ENCODE data around the gene DCT.

Gene DCT

GRCh38 chr13:94444826-94445225 lies 34.7 kb downstream of the DCT start:
- DNase-seq = no peak

GRCh38 chr13:94435604-94436226 lies 43.8 kb downstream of the DCT start:
- no peak for DNase-seq

GRCh38 chr13:94433055-94433961 lies 46.2 kb downstream of the DCT start:
- DNase-seq = no peak

- no peak for DNase-seq
Measured at GRCh38 chr13:94431987-94432386, 47.5 kb downstream of the DCT start.

- DNase-seq = no peak
Measured at GRCh38 chr13:94431574-94431973, 47.9 kb downstream of the DCT start.

GRCh38 chr13:94427313-94427953 lies 52.0 kb downstream of the DCT start:
- DNase-seq = no peak

- DNase-seq = no peak
Measured at GRCh38 chr13:94419925-94420305, 59.6 kb downstream of the DCT start.

- DNase-seq = peak; percentile 7
Measured at GRCh38 chr13:94419304-94419924, 60.1 kb downstream of the DCT start.

GRCh38 chr13:94417294-94417693 lies 62.2 kb downstream of the DCT start:
- no peak for DNase-seq

GRCh38 chr13:94416454-94417080 lies 62.9 kb downstream of the DCT start:
- DNase-seq = no peak

GRCh38 chr13:94415500-94416237 lies 63.8 kb downstream of the DCT start:
- no peak for DNase-seq

- DNase-seq = no peak
Measured at GRCh38 chr13:94414708-94415107, 64.8 kb downstream of the DCT start.

- no peak for DNase-seq
Measured at GRCh38 chr13:94414141-94414540, 65.3 kb downstream of the DCT start.

GRCh38 chr13:94413598-94413944 lies 65.9 kb downstream of the DCT start:
- no peak for DNase-seq

- DNase-seq = no peak
Measured at GRCh38 chr13:94412870-94413597, 66.4 kb downstream of the DCT start.

GRCh38 chr13:94411747-94412146 lies 67.7 kb downstream of the DCT start:
- no peak for DNase-seq

- no peak for DNase-seq
Measured at GRCh38 chr13:94408314-94409036, 71.0 kb downstream of the DCT start.

GRCh38 chr13:94400874-94401273 lies 78.6 kb downstream of the DCT start:
- no peak for DNase-seq

GRCh38 chr13:94399812-94400211 lies 79.7 kb downstream of the DCT start:
- no peak for DNase-seq

- DNase-seq = no peak
Measured at GRCh38 chr13:94395860-94396259, 83.6 kb downstream of the DCT start.

- no peak for DNase-seq
Measured at GRCh38 chr13:94394723-94395122, 84.8 kb downstream of the DCT start.

All from CD4-positive, alpha-beta T cell treated with Interleukin-6 for 4 hours (primary cell).